PC-3 (cell line): ENCODE measurements around the gene TAS1R1.

ENCODE experiments used
- EZH2 ChIP-seq: fragments of 300-600 bp; sonication (generic); IDR thresholded peaks from one replicate; pipeline ENCODE4 v1.6.1; 2017; ENCODE audit warnings: antibody characterized with exemption, mild to moderate bottlenecking, low read length; ENCODE audit not compliant: unreplicated experiment
- TF ChIP-seq, protein P1 (sequence below): fragments of 300-600 bp; sonication (generic); conservative IDR thresholded peaks from 2 replicates; pipeline ENCODE4 v1.5.1; 2017; ENCODE audit warnings: antibody characterized with exemption, low read depth, mild to moderate bottlenecking, low read length

DNA sequence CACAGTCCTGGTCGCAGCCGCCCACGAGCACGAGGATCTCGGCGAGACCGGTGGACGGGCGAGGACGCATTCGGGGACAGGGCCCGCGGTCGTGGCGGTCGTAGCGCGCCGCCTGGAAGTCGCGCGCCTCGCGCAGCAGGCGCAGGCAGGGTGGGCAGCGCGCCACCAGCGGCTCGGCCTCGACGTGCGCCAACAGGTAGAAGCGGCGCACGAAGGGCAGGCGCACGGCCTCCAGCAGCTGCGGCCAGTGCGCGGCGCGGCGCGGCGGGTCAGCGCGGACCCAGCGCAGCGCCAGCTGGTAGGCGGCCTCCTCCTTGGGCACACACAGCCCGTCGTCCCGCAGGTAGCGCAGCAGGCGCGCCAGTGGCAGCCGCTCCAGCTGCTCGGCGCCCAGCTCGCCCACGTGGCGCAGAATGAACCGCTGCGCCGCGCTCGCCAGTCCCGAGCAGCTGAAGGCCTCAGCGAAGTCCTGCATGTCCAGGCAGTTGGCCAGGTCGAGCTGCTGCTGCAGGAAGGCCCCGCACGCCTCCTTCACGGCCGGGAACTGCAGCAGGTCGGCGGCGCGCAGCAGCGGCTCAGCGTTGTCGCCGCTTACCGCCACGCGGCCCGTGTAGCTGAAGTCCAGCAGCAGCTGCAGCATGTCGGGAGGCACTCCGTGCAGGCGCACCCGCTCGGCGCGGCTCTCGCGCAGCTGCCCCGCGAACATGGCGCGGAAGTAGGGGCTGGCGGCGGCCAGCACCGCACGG is 47.0 kb downstream of the TAS1R1 start:
- TF ChIP-seq, protein P1, sequence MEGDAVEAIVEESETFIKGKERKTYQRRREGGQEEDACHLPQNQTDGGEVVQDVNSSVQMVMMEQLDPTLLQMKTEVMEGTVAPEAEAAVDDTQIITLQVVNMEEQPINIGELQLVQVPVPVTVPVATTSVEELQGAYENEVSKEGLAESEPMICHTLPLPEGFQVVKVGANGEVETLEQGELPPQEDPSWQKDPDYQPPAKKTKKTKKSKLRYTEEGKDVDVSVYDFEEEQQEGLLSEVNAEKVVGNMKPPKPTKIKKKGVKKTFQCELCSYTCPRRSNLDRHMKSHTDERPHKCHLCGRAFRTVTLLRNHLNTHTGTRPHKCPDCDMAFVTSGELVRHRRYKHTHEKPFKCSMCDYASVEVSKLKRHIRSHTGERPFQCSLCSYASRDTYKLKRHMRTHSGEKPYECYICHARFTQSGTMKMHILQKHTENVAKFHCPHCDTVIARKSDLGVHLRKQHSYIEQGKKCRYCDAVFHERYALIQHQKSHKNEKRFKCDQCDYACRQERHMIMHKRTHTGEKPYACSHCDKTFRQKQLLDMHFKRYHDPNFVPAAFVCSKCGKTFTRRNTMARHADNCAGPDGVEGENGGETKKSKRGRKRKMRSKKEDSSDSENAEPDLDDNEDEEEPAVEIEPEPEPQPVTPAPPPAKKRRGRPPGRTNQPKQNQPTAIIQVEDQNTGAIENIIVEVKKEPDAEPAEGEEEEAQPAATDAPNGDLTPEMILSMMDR: no peak
- TF ChIP-seq EZH2: no peak
